GM13977 (cell line): ENCODE measurements around the gene C2CD2.

Experiments used
- DNase-seq: peaks from one replicate; pipeline ENCODE4 v3.0.0; 2012; ENCODE audit warnings: low spot score
- in situ Hi-C: fragments of 300-500 bp; cut with MboI; formaldehyde crosslinking; loops from one replicate; pipeline ENCODE4 v1.12.0; 2022; ENCODE audit warnings: low sequenced_read_pairs, low pct_unique_long_range_greater_than_20kb, mixed read lengths, inconsistent platforms; ENCODE audit not compliant: unreplicated experiment
- TF ChIP-seq, protein P1 (sequence below): IDR thresholded peaks from 2 replicates; pipeline ENCODE4 v1.5.1; 2012; ENCODE audit warnings: mild to moderate bottlenecking, control low read depth; ENCODE audit not compliant: insufficient read depth; ENCODE audit errors: extremely low read depth, missing control alignments

The C2CD2 gene

DNA sequence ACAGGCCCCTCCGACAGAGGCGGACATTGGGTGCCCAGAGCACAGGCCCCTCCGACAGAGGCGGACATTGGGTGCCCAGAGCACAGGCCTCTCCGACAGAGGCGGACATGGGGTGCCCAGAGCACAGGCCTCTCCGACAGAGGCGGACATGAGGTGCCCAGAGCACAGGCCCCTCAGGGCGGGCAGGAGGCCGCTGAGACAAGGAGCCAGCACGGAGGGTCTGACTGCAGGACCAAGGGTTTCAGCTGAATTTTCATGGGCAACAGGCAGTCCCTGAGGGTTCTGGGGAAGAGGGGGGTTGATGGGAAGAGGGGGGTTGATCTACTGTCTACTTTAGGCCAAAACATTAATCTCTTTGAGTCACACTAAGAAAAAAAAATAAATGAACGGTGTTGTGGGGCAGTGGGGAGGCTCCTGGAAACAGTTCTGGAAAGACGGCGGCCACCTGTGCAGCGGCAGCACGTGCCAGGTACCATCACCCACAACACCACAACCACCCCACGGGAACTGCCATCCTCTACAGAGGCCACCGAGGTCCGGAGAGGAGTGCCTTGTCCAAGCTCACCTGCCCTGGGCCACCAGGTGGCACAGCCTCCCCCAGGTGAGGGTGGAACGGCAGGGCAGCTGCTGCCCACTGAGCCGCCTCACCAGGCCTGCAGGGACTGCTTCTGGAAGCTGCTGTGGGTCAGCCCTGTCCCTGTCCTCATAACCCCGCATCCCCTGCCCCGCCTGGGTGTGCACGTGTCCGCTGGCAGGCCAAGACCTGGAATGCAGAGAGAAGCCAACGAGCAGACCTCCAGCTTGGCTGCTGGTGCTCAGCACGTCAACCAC, 95.1 kb downstream of the C2CD2 start:
- DNase-seq, result no peak
- in situ Hi-C loops, result no loop called here
- TF ChIP-seq, protein P1, sequence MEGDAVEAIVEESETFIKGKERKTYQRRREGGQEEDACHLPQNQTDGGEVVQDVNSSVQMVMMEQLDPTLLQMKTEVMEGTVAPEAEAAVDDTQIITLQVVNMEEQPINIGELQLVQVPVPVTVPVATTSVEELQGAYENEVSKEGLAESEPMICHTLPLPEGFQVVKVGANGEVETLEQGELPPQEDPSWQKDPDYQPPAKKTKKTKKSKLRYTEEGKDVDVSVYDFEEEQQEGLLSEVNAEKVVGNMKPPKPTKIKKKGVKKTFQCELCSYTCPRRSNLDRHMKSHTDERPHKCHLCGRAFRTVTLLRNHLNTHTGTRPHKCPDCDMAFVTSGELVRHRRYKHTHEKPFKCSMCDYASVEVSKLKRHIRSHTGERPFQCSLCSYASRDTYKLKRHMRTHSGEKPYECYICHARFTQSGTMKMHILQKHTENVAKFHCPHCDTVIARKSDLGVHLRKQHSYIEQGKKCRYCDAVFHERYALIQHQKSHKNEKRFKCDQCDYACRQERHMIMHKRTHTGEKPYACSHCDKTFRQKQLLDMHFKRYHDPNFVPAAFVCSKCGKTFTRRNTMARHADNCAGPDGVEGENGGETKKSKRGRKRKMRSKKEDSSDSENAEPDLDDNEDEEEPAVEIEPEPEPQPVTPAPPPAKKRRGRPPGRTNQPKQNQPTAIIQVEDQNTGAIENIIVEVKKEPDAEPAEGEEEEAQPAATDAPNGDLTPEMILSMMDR, result no peak

DNA sequence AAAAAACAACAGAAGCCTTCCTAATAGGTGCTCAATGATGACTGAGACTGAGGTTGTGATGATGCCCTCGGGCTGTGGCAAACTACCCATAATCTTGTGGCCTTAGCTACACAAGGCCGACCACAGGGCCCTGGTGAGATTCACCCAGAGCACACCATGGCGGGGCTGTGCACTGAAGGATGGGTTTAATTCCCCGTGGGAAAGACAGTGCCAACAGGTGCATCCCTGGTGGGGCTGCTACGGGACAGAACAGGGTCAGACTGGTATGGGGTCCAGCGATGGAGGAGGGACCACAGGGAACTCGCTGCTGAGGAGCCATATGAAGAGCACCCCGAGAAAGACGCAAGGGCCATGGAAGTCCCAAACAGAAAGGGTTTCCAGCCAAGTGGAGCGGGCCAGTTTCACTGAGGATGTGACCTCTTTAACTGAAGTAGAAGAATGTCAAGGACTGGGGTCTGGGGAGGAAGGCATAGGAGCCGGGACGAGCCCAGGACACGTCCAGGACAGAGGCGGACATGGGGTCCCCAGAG, 96.0 kb downstream of the C2CD2 start:
- TF ChIP-seq, protein P1, result no peak
- DNase-seq, result no peak
- in situ Hi-C loops, result no loop called here

DNA sequence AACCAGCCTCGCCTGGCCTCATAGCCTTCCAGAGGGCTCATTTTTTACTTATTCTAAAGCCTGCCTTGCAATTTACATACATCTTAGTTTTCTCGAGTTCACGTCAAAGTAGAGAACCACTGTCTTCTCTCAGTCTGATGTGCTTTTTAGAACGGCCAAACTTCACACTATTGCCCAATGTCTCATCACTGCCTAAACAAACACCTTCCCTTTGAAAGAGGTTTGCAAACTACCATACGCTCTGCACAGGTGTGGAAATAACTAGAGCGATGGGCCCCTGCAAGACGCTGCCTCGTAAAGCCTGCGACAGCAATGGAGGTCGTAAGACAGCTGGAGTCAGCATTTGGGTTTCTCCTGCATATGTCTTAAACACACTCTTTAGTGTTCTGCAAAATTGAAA, 97.2 kb downstream of the C2CD2 start:
- TF ChIP-seq, protein P1, result no peak
- no peak for DNase-seq
- in situ Hi-C loops, result no loop called here

DNA sequence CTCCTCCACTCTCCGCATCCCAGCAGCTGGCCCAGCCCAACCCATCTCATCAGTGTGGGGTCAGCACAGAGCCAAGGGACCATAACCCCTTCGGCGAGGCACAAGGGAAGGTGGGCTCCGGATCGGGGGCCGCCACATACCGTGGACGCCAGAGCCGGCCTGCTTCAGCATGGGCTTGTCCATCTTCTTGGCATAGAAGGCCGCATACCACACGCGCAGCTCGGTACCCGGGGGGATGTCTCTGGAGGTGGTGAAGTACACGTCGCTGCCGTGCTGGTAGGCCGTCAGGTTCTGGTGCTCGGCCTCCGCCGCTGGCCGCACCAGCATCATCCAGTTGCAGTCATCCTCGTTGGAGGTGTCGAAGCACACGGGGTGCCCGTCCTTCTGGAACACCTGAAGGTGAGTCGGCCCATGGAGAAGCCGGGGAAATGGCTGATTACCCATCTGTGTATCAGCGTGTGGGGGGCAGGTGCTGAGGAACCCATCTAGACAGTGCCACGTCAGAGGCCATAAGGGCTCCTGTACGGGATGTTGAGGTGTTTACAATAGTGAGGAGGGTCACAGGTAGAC, 99.3 kb downstream of the C2CD2 start:
- TF ChIP-seq, protein P1, result no peak
- DNase-seq, result no peak
- in situ Hi-C loops, result no loop called here

DNA sequence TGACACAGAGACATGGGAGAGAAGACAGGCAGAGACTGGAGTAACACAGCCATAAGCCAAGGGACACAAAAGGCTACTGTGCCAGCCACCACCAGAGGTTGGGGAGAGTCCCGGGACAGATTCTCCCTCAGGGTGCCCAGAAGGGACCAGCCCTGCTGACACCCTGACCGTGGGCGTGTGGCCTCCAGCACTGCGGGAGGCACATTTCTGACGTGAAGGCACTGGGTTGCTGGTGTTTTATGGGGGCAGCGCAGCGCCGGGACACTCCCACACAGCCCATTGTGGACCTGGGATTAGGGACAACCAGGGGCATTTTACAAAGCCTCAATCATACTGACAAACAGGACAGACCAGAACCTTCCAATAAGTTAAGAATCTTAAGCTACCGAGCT, 100.9 kb downstream of the C2CD2 start:
- in situ Hi-C loops, result no loop called here
- DNase-seq, result no peak
- TF ChIP-seq, protein P1, result no peak

- DNase-seq, result no peak
- TF ChIP-seq, protein P1, result no peak
- in situ Hi-C loops, result no loop called here
Measured at GRCh38 chr21:41852151-41852928, 101.5 kb downstream of the C2CD2 start.
